K562 (cell line): ENCODE measurements around the gene SDK1. TPM values are rescaled to one million over a fixed set of nuclear protein-coding genes. Genes with fewer than 3 reads are reported as not detected.

Experiments used
- ATAC-seq: fragments of 200-7000 bp; cut with Tn5 transposase; 3 replicates; pipeline ENCODE4 v1.9.1; 2020; ENCODE audit warnings: moderate library complexity
- BruUV-seq: library from RNA; stranded (reverse); fragments of 400-500 nt; replicated peaks from 2 replicates; lab custom pipeline; 2021; lab: Mats Ljungman, UMichigan
- CTCF ChIA-PET: fragments of 300-600 bp; formaldehyde crosslinking; extraction: SDS; loops from one replicate; lab custom pipeline; 2021; ENCODE audit warnings: low intra/inter-chr PET ratio; lab: Yijun Ruan, JAX
- POLR2A ChIA-PET: fragments of 300-600, 350-650 bp; sonication (Branson Sonifier 250); formaldehyde crosslinking; extraction: SDS; loops from one replicate; lab custom pipeline; 2021; ENCODE audit warnings: antibody characterized with exemption, inconsistent platforms; lab: Yijun Ruan, JAX
- DNase-seq, 4 experiments: peaks; one replicate each; pipeline versions ENCODE4 v3.0.0 to v3.0.0-alpha.2; 2011 to 2018; ENCODE audit warnings: low spot score in 3 of 4, mixed read lengths in 3 of 4; ENCODE audit errors: extremely low read depth in 1 of 4
- FAIRE-seq: peaks from 2 replicates; lab custom pipeline; 2011; peaks lifted over from hg19 to GRCh38; lab: Jason Lieb, UNC
- H2AFZ ChIP-seq: 2 replicates; pipeline ENCODE4 v1.6.0; 2011; ENCODE audit warnings: low read depth, low read length, control low read depth, inconsistent platforms
- H3K27ac ChIP-seq: fragments of 200-600 bp; 3 replicates; pipeline ENCODE4 v1.8.0; 2011; ENCODE audit warnings: low read depth, mild to moderate bottlenecking, control low read depth, inconsistent platforms, low read length, moderate library complexity, mixed read lengths; ENCODE audit errors: extremely low read depth
- H3K27me3 ChIP-seq, 2 experiments: fragments of 300-600 bp in 1 of 2; 2 replicates in 1 of 2; 3 replicates in 1 of 2; pipeline versions ENCODE4 v1.6.0 to v1.8.0; 2011; ENCODE audit warnings: inconsistent platforms in 2 of 2, low read length in 2 of 2, mild to moderate bottlenecking in 1 of 2, mixed read lengths in 1 of 2, moderate library complexity in 1 of 2; ENCODE audit not compliant: control insufficient read depth in 2 of 2, insufficient read depth in 2 of 2
- H3K36me3 ChIP-seq: fragments of 300-600 bp; 3 replicates; pipeline ENCODE4 v1.8.0; 2011; ENCODE audit warnings: mild to moderate bottlenecking, low read length, inconsistent platforms; ENCODE audit not compliant: control insufficient read depth, insufficient read depth
- H3K4me1 ChIP-seq, 2 experiments: fragments of 200-600 bp in 1 of 2; replicated peaks in 1 of 2; 2 replicates in 1 of 2; 3 replicates in 1 of 2; pipeline versions ENCODE4 v1.5.1 to v1.8.0; 2011; ENCODE audit warnings: inconsistent platforms in 2 of 2, low read length in 2 of 2, mild to moderate bottlenecking in 1 of 2, mixed read lengths in 1 of 2, moderate library complexity in 1 of 2; ENCODE audit not compliant: control insufficient read depth in 2 of 2, insufficient read depth in 2 of 2
- H3K4me2 ChIP-seq: 2 replicates; pipeline ENCODE4 v1.6.1; 2011; ENCODE audit warnings: low read length, control low read depth, inconsistent platforms, mixed read lengths; ENCODE audit not compliant: insufficient read depth
- H3K4me3 ChIP-seq: fragments of 200-600 bp; sonication (generic), shearing (Covaris generic); 2 replicates; pipeline ENCODE4 v1.5.1; 2016; ENCODE audit warnings: control low read depth, inconsistent platforms
- H3K79me2 ChIP-seq: fragments of 200-600 bp; 3 replicates; pipeline ENCODE4 v1.8.0; 2011; ENCODE audit warnings: low read length, inconsistent platforms; ENCODE audit not compliant: control insufficient read depth, insufficient read depth
- H3K9ac ChIP-seq, 2 experiments: 2 replicates each; pipeline versions ENCODE4 v1.6.0 to v1.6.1; 2011; ENCODE audit warnings: low read depth in 2 of 2, low read length in 2 of 2, control low read depth in 1 of 2, inconsistent platforms in 1 of 2, mild to moderate bottlenecking in 1 of 2, mixed read lengths in 1 of 2; ENCODE audit not compliant: insufficient read depth in 1 of 2
- H3K9me1 ChIP-seq: one replicate; pipeline ENCODE4 v1.6.0; 2011; ENCODE audit warnings: inconsistent platforms, mild to moderate bottlenecking, low read length, moderate library complexity; ENCODE audit not compliant: control insufficient read depth, insufficient read depth
- H3K9me3 ChIP-seq: replicated peaks from 2 replicates; pipeline ENCODE4 v1.5.1; 2011; ENCODE audit warnings: low read depth, low read length, inconsistent platforms; ENCODE audit not compliant: control insufficient read depth, insufficient read depth
- H4K20me1 ChIP-seq: replicated peaks from 2 replicates; pipeline ENCODE4 v1.6.1; 2011; ENCODE audit warnings: low read length, inconsistent platforms, mixed read lengths; ENCODE audit not compliant: control insufficient read depth, insufficient read depth
- BCL6 ChIP-seq: fragments of 250-450 bp; sonication (Bioruptor Pico); IDR thresholded peaks from 2 replicates; pipeline ENCODE4 v1.4.0; 2020
- E2F1 ChIP-seq: sonication (generic); formaldehyde crosslinking; IDR thresholded peaks from 2 replicates; pipeline ENCODE4 v1.8.1; 2023; ENCODE audit warnings: mild to moderate bottlenecking, missing genetic modification reagents, moderate library complexity
- FOXM1 ChIP-seq, 2 experiments: fragments of 450-650 bp in 1 of 2; sonication (generic) in 1 of 2; formaldehyde crosslinking in 1 of 2; IDR thresholded peaks; 2 replicates each; pipeline versions ENCODE4 v1.6.1 to v1.9.0; 2017 to 2022; ENCODE audit warnings: low read depth in 2 of 2, mild to moderate bottlenecking in 2 of 2, missing genetic modification reagents in 1 of 2, moderate library complexity in 1 of 2
- IRF9 ChIP-seq: fragments of 450-650 bp; IDR thresholded peaks from 2 replicates; pipeline ENCODE4 v1.6.1; 2016; ENCODE audit warnings: missing biosample characterization, missing genetic modification characterization
- MAFK ChIP-seq: IDR thresholded peaks from 2 replicates; pipeline ENCODE4 v1.6.1; 2011; ENCODE audit warnings: low read length, improper control_type of control experiment
- NCOA4 ChIP-seq: fragments of 450-650 bp; IDR thresholded peaks from 2 replicates; pipeline ENCODE4 v1.6.1; 2018; ENCODE audit warnings: mild to moderate bottlenecking; ENCODE audit not compliant: partially characterized antibody
- PRPF4 ChIP-seq: fragments of 200-400 bp; formaldehyde crosslinking; IDR thresholded peaks from one replicate; pipeline ENCODE4 v1.6.1; 2017; ENCODE audit warnings: low read length, low read depth, mild to moderate bottlenecking; ENCODE audit not compliant: insufficient read depth, poor library complexity, severe bottlenecking
- SP1 ChIP-seq: sonication (generic); formaldehyde crosslinking; IDR thresholded peaks from 2 replicates; pipeline ENCODE4 v1.8.1; 2022; ENCODE audit warnings: mild to moderate bottlenecking, missing genetic modification reagents
- STAT6 ChIP-seq: sonication (generic); formaldehyde crosslinking; IDR thresholded peaks from 2 replicates; pipeline ENCODE4 v1.8.1; 2023; ENCODE audit warnings: mild to moderate bottlenecking, missing genetic modification reagents
- USF2 ChIP-seq: sonication (generic); formaldehyde crosslinking; IDR thresholded peaks from 2 replicates; pipeline ENCODE4 v1.5.0; 2020; ENCODE audit warnings: missing genetic modification reagents
- ZBTB5 ChIP-seq: fragments of 450-650 bp; IDR thresholded peaks from 2 replicates; pipeline ENCODE4 v1.6.1; 2017; ENCODE audit warnings: antibody characterized with exemption
- ZKSCAN1 ChIP-seq: fragments of 150-350 bp; IDR thresholded peaks from 2 replicates; pipeline ENCODE4 v1.6.1; 2016; ENCODE audit warnings: low read depth, low read length
- ZNF212 ChIP-seq: fragments of 450-650 bp; formaldehyde crosslinking; IDR thresholded peaks from 2 replicates; pipeline ENCODE4 v1.4.0; 2020; ENCODE audit warnings: mild to moderate bottlenecking
- ZNF57 ChIP-seq: fragments of 450-650 bp; formaldehyde crosslinking; IDR thresholded peaks from 2 replicates; pipeline ENCODE4 v1.4.0; 2020; ENCODE audit warnings: mild to moderate bottlenecking, moderate library complexity
- ZNF584 ChIP-seq: fragments of 200-800 bp; sonication (Bioruptor generic); IDR thresholded peaks from 2 replicates; pipeline ENCODE4 v1.6.1; 2016; ENCODE audit warnings: low read depth, mild to moderate bottlenecking, missing genetic modification characterization, missing compliant biosample characterization
- WGBS: fragments of 100-300 bp; shearing (Covaris generic); methylation state at CpG from one replicate; pipeline ENCODE4 v1.1.6; 2016; ENCODE audit warnings: low coverage, mixed read lengths; ENCODE audit not compliant: insufficient coverage; ENCODE audit errors: missing lambda C conversion rate; 5-methylcytosine and 5-hydroxymethylcytosine counted together
- in situ Hi-C: fragments of 300-500 bp; cut with MboI; formaldehyde crosslinking; loops from 4 replicates; pipeline ENCODE4 v1.15.0; 2018; ENCODE audit warnings: inconsistent platforms, mixed read lengths
- intact Hi-C: fragments of 100-400 bp; cut with micrococcal nuclease; formaldehyde crosslinking; loops from 2 replicates; pipeline ENCODE4 v1.14.2; 2022
- polyA plus RNA-seq, 8 experiments: library from polyadenylated mRNA; depleted of rRNA in 4 of 8; stranded (reverse) in 5 of 8; unstranded in 3 of 8; fragments of >200 nt; fragmentation: Nextera tagmentation in 2 of 8; fragmentation: Illumina TruSeq in 1 of 8; extraction: Ambion mirVana in 2 of 8; extraction: Trizol in 1 of 8; gene quantifications; 2 replicates each; pipeline versions ENCODE4 v1.2.1 to v1.2.3, GENCODE V29; 2011 to 2014; ENCODE audit warnings: inconsistent platforms in 1 of 8, missing spikeins in 1 of 8
- total RNA-seq, 7 experiments: library from RNA; depleted of rRNA in 6 of 7; stranded (reverse); fragments of >200 nt in 6 of 7; fragmentation: Illumina TruSeq in 2 of 7; extraction: Trizol in 2 of 7; gene quantifications; 2 replicates each; pipeline versions ENCODE4 v1.2.1 to v1.2.3, GENCODE V29; 2011 to 2021; ENCODE audit warnings: low replicate concordance in 1 of 7

Gene SDK1
- total and polyA plus RNA-seq, 9 of the 15 experiments (the other 6 are each of a cell fraction or from before 2014, with no cell fraction given) = 0.16 TPM; not detected in 8

GRCh38 chr7:3859431-3859830, 558.4 kb downstream of the SDK1 start:
- ChIA-PET CTCF (no interaction called here), POLR2A (interaction anchor here (0.7 kb wide), 1 partner anchor 75 kb away, joined by 3 read pairs; no protein-coding TSS in a partner anchor)
- H4K20me1 ChIP-seq = no peaks in the 10 kb centered on the region; the same call in 1 of the 2 replicates
- in situ Hi-C loops (no loop called here), intact Hi-C loops (no loop called here)
- H2AFZ ChIP-seq = no peak overlapping the region
- no peak for FAIRE-seq
- H3K36me3 ChIP-seq = no peaks in the 10 kb centered on the region
- no peak overlapping the region for H3K4me3 ChIP-seq
- peaks cover 0 to 5% of the 10 kb centered on the region in 2 experiments; a peak in 4 of 5 replicates for H3K27me3 ChIP-seq
- no peak overlapping the region for H3K27ac ChIP-seq
- DNase-seq = no peak
- no peaks in the 10 kb centered on the region for H3K9me3 ChIP-seq
- no peak overlapping the region for H3K9ac ChIP-seq
- no peak for ATAC-seq
- WGBS = 0% methylated on average over 1 of the region's 1 CpG
- no peak overlapping the region for H3K4me2 ChIP-seq
- H3K79me2 ChIP-seq = no peaks in the 10 kb centered on the region
- no peaks in the 10 kb centered on the region for H3K9me1 ChIP-seq
- BruUV-seq = no TSS peak
- H3K4me1 ChIP-seq = no peaks in the 10 kb centered on the region
- TF ChIP-seq E2F1 (CRISPR knock-in tag) = no peak
- no peak for TF ChIP-seq ZNF57
- no peak for TF ChIP-seq ZNF584 (CRISPR knock-in tag)
- no peak for TF ChIP-seq PRPF4
- no peak for TF ChIP-seq SP1 (CRISPR knock-in tag)
- no peak for TF ChIP-seq STAT6 (CRISPR knock-in tag)
- TF ChIP-seq ZBTB5 = no peak
- TF ChIP-seq NCOA4 = no peak
- no peak for TF ChIP-seq USF2 (CRISPR knock-in tag)
- no peak for TF ChIP-seq BCL6 (CRISPR knock-in tag)
- TF ChIP-seq MAFK = no peak
- no peak for TF ChIP-seq FOXM1 (IDR thresholded peaks at IDR 0.05; ENCODE audit: low read depth)
- no peak for TF ChIP-seq FOXM1 (CRISPR knock-in tag; IDR thresholded peaks at IDR 0.05; ENCODE audit: low read depth)
- TF ChIP-seq IRF9 (tag) = no peak
- TF ChIP-seq ZNF212 (CRISPR knock-in tag) = no peak
- no peak for TF ChIP-seq ZKSCAN1
